Right cardiac atrium (tissue), 5 donors: Measurements from ENCODE around the gene RGPD8. TPM values are rescaled to one million over a fixed set of nuclear protein-coding genes. Genes with fewer than 3 reads are reported as not detected.

Source experiments
- ATAC-seq, 2 donors: fragments of 200-7000 bp; cut with Tn5 transposase; one replicate each; pipeline versions ENCODE4 v1.8.0 to v1.9.1; 2020; ENCODE audit warnings: moderate library complexity in 2 of 2, mild to moderate bottlenecking in 1 of 2
- DNase-seq, 3 donors: peaks; one replicate each; pipeline ENCODE4 v3.0.0-alpha.2; 2020
- H3K27ac ChIP-seq: one replicate; pipeline ENCODE4 v1.5.1; 2013; ENCODE audit warnings: mild to moderate bottlenecking, low read length, control low read depth, moderate library complexity
- H3K27me3 ChIP-seq: one replicate; pipeline ENCODE4 v1.6.1; 2013; ENCODE audit not compliant: control insufficient read depth, insufficient read depth
- H3K4me1 ChIP-seq: one replicate; pipeline ENCODE4 v1.6.1; 2013; ENCODE audit warnings: low read length; ENCODE audit not compliant: control insufficient read depth, insufficient read depth
- H3K4me3 ChIP-seq: one replicate; pipeline ENCODE4 v1.5.1; 2013; ENCODE audit warnings: low read length, control low read depth
- H3K9me3 ChIP-seq: one replicate; pipeline ENCODE4 v1.6.1; 2013; ENCODE audit warnings: low read length; ENCODE audit not compliant: control insufficient read depth
- WGBS: extraction: QIAGEN DNeasy Blood & Tissue Kit; methylation state at CpG from one replicate; pipeline ENCODE4 v1.1.7; 2013; 5-methylcytosine and 5-hydroxymethylcytosine counted together
- intact Hi-C, 4 donors: fragments of 100-400 bp; cut with DNase I; formaldehyde crosslinking; loops; one replicate each; pipeline versions ENCODE4 v1.11.0 to v1.14.0; 2022 to 2023
- polyA plus RNA-seq: library from polyadenylated mRNA; stranded (reverse); fragments of 200-250 nt; gene quantifications from one replicate; pipeline ENCODE4 v1.2.3, GENCODE V29; 2013
- total RNA-seq, 4 donors: library from RNA; stranded (reverse); fragmentation: NEBNext Ultra II Directional; extraction: Animal tissue kit (Norgen Biotek cat#: 25700); gene quantifications; one replicate each; pipeline ENCODE4 v1.2.1, GENCODE V29; 2021
- donor health status: healthy with polysubstance abuse.
- donor health status: DM: no; HTN: yes; CAD: no.
- donor health status: DM: no; HTN: no; CAD: no.
- donor health status: DM: no; HTN: yes; CAD: no; lungs with severe emphysema.
- donor health status: DM: yes; HTN: yes; CAD: no.

The RGPD8 gene
- total and polyA plus RNA-seq, 5 donors = 2.2 to 19.0 (median 9.7) TPM

DNA sequence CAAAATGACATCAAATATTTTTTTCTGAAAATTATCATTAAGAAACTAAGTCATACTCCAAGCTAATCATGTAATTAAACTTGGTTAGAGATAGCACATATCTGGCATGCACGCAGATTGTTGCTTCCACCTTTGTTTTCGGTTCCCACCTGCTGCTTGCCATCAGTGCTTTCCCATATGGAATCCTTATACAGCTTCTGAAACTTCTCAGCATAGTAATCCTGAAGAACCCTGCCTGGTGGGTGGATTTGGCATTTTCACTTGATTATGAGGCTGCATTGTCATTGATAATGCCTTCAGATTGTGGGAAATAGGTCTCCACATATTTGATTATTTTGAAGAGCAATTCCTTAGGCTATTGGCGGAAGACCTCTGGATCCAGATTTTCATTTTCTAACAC is 110.5 kb downstream of the RGPD8 start:
- H3K27ac ChIP-seq = no peak overlapping the region
- no peaks in the 10 kb centered on the region for H3K9me3 ChIP-seq
- no peaks in the 10 kb centered on the region for H3K4me1 ChIP-seq
- 96% methylated on average over 3 of the region's 3 CpGs for WGBS
- no peak for DNase-seq
- no peak overlapping the region for H3K4me3 ChIP-seq
- H3K27me3 ChIP-seq = no peaks in the 10 kb centered on the region
- intact Hi-C loops = no loop called here
- no peak for ATAC-seq

- Histone ChIP-seq H3K4me3 (no peak overlapping the region), H3K9me3 (no peaks in the 10 kb centered on the region), H3K4me1 (no peaks in the 10 kb centered on the region), H3K27me3 (no peaks in the 10 kb centered on the region), H3K27ac (no peak overlapping the region)
- DNase-seq (no peak), ATAC-seq (peak in 1 of 2 donors; percentile 22)
- 75% methylated on average over 3 of the region's 3 CpGs for WGBS
- intact Hi-C loops = no loop called here
Measured at GRCh38 chr2:112321375-112322320, 111.8 kb downstream of the RGPD8 start.

Other genes starting within 250 kb of the RGPD8 start
- 10 to 100 TPM in 3 of 4 donors, 1 to 10 TPM in 1; 6.0 to 17.2 (median 12.1) TPM for gene ZC3H8, start 178.6 kb downstream of the RGPD8 start, total RNA-seq
- 6.9 TPM for gene ZC3H8, start 178.6 kb downstream of the RGPD8 start, polyA plus RNA-seq
- gene ZC3H6, start 158.0 kb downstream of the RGPD8 start, total RNA-seq = 10 to 100 TPM; 19.9 to 30.4 (median 23.9) TPM
- 4.2 TPM for gene ZC3H6, start 158.0 kb downstream of the RGPD8 start, polyA plus RNA-seq
- 10 to 100 TPM; 35.3 to 41.9 (median 39.2) TPM for gene TTL, start 48.5 kb upstream of the RGPD8 start, total RNA-seq
- gene TTL, start 48.5 kb upstream of the RGPD8 start, polyA plus RNA-seq = 12.5 TPM
- 10 to 100 TPM in 3 of 4 donors, 1 to 10 TPM in 1; 9.9 to 13.8 (median 10.7) TPM for gene POLR1B, start 108.8 kb upstream of the RGPD8 start, total RNA-seq
- 3.1 TPM for gene POLR1B, start 108.8 kb upstream of the RGPD8 start, polyA plus RNA-seq
- gene CHCHD5, start 151.0 kb upstream of the RGPD8 start, total RNA-seq = 10 to 100 TPM; 26.5 to 31.2 (median 29.6) TPM
- gene CHCHD5, start 151.0 kb upstream of the RGPD8 start, polyA plus RNA-seq = 37.2 TPM
- 10 to 100 TPM; 14.2 to 24.2 (median 15.6) TPM for gene SLC20A1, start 212.3 kb upstream of the RGPD8 start, total RNA-seq
- 8.6 TPM for gene SLC20A1, start 212.3 kb upstream of the RGPD8 start, polyA plus RNA-seq